ENCODE results near the gene ZNF496. TPM values are rescaled to one million over a fixed set of nuclear protein-coding genes. Genes with fewer than 3 reads are reported as not detected.
"Not testable (repeated sequence)": the region's sequence is repeated elsewhere in the genome, so short reads cannot be mapped to it uniquely, and the experiment has no call there.

ZNF496 gene
- total RNA-seq, 1 experiment from 2014 or later, result 22.1 TPM

GRCh38 chr1:247293047-247293446 lies 38.6 kb downstream of the ZNF496 start:
- peak; percentile 63 for DNase-seq (ENCODE audit: low read depth)

GRCh38 chr1:247291833-247292561 lies 39.7 kb downstream of the ZNF496 start:
- DNase-seq (ENCODE audit: low read depth), result no peak

- no peak for DNase-seq (ENCODE audit: low read depth)
Observed at GRCh38 chr1:247291161-247291560, 40.5 kb downstream of the ZNF496 start.

GRCh38 chr1:247290576-247290975 lies 41.1 kb downstream of the ZNF496 start:
- DNase-seq (ENCODE audit: low read depth), result no peak

GRCh38 chr1:247289274-247289892 lies 42.3 kb downstream of the ZNF496 start:
- not testable (repeated sequence) for DNase-seq (ENCODE audit: low read depth)

GRCh38 chr1:247288341-247288740 lies 43.3 kb downstream of the ZNF496 start:
- DNase-seq (ENCODE audit: low read depth), result no peak

GRCh38 chr1:247287460-247287859 lies 44.2 kb downstream of the ZNF496 start:
- no peak for DNase-seq (ENCODE audit: low read depth)

GRCh38 chr1:247286134-247286670 lies 45.5 kb downstream of the ZNF496 start:
- DNase-seq (ENCODE audit: low read depth), result no peak

- DNase-seq (ENCODE audit: low read depth), result peak; percentile 41
Observed at GRCh38 chr1:247281001-247281574, 50.6 kb downstream of the ZNF496 start.

- no peak for DNase-seq (ENCODE audit: low read depth)
Observed at GRCh38 chr1:247277191-247277590, 54.5 kb downstream of the ZNF496 start.

GRCh38 chr1:247274605-247275256 lies 56.9 kb downstream of the ZNF496 start:
- no peak for DNase-seq (ENCODE audit: low read depth)

GRCh38 chr1:247273013-247273412 lies 58.7 kb downstream of the ZNF496 start:
- no peak for DNase-seq (ENCODE audit: low read depth)

- no peak for DNase-seq (ENCODE audit: low read depth)
Observed at GRCh38 chr1:247270003-247270402, 61.7 kb downstream of the ZNF496 start.

- DNase-seq (ENCODE audit: low read depth), result no peak
Observed at GRCh38 chr1:247269133-247269532, 62.5 kb downstream of the ZNF496 start.

- DNase-seq (ENCODE audit: low read depth), result no peak
Observed at GRCh38 chr1:247268390-247269045, 63.1 kb downstream of the ZNF496 start.

GRCh38 chr1:247266053-247266452 lies 65.6 kb downstream of the ZNF496 start:
- no peak for DNase-seq (ENCODE audit: low read depth)

- DNase-seq (ENCODE audit: low read depth), result not testable (repeated sequence)
Observed at GRCh38 chr1:247255772-247256171, 75.9 kb downstream of the ZNF496 start, which contains the start of gene VN1R5. TSS of gene VN1R5 (plus strand) at chr1:247256072.

- DNase-seq (ENCODE audit: low read depth), result no peak
Observed at GRCh38 chr1:247247568-247247967, 84.1 kb downstream of the ZNF496 start.
